GM21717 (cell line): Measurements from ENCODE around the gene COL27A1.

ENCODE experiments used
- ATAC-seq: cut with Tn5 transposase; IDR thresholded peaks from one replicate; pipeline ENCODE4 v1.9.1; 2021; ENCODE audit warnings: mild to moderate bottlenecking, moderate library complexity; ENCODE audit not compliant: unreplicated experiment

The COL27A1 gene

DNA sequence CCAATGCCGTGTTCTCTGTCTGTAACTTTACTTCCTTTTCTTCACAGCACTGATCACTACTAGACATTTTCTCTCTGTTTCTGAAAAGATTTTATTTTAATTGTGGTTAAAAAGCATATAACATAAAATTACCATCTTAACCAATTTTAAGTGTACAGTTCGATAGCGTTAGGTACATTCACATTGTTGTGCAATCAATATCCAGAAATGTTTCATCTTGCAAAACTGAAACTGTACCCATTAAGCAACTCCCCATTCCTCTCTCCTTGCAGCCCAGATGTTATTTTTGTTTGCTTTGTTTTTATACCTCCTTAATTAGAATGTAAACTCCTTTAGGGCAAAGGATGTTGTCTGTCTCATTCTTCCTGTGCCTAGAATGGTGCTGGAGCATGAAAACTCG, 47.5 kb downstream of the COL27A1 start:
- ATAC-seq: no peak

DNA sequence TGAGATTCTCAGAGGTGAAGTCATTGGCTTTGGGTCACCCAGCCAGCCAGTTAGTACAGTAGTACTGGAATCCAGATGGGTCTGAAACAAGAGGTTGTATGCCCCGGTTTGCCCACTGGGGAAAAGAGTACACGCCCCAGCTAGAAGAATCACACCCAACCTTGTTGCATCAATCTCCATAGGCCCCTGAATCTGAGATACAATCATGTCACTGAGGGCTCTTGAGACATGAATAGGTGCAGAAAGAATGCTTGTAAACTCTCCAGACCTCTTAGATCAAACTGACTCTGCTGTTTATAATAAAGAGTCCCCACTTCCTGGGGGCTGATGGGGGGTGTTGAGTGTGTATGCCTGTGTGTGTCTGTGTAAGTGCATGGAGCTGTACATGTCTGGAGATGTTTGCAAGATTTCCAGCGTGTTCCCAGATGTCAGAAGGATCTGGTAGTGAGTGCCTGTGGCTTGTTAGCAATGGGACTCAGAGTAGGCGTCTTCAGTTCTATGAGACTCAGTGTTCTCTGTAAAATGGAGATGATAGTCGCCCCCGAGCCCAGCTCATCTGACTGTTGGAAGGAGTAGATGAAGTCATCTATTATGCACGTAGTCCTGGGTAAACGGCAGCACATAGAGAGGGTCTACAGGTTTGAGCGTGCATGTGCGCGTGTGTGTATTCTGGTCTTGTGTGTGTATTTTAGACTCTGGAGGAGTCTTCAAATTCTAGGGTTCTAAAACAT, 48.2 kb downstream of the COL27A1 start:
- ATAC-seq: no peak

DNA sequence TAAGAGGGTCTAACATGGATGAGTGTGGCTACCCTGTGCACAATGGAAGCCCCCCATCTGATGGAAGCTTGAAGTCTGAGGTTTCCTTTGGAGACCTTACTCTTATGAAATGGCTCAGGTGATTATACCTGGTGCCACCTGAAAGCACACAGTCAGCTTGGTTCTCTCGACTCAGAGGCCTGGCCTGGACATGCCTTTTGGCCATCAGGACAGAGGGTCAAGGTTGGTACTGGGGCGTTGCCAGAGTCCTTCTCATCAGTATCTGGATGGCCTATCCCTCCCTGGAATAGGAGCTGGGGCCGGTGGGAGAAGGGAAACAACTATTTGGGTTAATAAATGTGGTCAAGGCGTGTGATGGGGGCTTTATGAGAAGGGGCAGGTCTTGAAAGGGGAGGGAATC, 48.9 kb downstream of the COL27A1 start:
- ATAC-seq: no peak

DNA sequence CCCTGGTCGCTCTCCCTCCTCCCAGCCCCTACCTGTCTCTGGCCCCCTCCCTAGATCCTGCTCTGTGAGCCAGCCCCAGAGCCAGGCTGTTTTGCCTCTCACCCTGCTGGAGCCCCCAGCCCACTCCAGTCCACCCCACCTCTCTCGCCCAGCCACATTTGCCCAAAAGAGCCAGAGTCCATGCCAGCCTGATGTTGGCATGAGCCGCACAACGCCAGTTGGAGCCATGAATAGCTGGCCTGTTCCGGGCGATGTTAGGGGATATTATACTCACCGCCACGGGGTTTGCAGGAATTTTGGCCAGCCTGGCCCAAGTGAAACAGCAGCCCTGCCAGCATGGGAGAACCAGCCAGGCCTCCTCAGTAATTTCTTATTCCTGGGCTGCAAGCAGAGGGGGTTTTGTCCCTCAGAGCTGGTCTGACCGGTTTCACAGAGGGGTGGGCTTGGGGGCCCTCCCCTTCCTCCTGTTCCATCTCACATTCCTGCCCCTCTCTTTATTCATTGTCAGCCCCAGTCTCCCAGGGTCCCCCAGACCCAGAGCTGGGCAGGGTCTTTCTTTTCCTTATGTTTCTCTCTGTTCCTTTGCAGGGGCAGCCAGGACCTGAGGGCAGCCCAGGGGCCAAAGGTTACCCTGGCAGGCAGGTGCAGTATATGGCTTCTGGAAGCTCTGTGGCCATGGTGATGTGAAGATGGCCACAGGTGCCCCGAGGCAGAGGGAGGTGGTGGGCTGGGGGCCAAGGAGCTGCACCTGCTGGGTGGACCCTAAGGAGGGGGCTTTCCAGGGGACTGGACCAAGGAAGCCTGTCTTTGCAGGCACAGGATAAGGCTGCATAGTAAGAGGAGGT, 50.1 kb downstream of the COL27A1 start:
- ATAC-seq: no peak

DNA sequence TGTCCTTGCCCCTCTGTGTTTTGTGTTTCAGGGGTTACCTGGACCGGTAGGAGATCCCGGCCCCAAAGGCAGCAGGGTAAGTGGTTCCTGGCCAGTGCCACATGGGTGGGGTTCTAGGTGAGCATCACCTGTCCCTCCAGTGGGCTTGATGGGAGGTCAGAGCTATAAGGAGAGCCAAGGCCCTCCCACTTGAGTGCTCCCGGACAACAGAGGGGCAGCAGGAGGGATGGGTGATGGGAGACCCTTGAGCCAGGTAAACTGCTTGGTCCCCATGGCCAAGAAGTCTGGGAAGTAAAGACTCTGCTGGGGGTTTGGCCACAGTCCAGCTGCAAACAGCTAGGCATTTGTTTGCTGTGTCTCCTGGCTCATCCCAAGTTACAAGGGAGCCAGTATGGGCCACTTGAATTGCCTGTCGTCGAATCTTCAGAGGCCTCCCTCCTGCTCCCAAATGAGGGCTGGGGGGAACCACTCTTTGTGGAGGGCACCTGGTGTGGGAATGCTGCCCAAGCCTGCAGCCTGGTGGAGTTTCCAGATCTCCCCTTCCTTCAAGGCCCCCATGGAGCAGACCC, 51.0 kb downstream of the COL27A1 start:
- ATAC-seq: no peak

DNA sequence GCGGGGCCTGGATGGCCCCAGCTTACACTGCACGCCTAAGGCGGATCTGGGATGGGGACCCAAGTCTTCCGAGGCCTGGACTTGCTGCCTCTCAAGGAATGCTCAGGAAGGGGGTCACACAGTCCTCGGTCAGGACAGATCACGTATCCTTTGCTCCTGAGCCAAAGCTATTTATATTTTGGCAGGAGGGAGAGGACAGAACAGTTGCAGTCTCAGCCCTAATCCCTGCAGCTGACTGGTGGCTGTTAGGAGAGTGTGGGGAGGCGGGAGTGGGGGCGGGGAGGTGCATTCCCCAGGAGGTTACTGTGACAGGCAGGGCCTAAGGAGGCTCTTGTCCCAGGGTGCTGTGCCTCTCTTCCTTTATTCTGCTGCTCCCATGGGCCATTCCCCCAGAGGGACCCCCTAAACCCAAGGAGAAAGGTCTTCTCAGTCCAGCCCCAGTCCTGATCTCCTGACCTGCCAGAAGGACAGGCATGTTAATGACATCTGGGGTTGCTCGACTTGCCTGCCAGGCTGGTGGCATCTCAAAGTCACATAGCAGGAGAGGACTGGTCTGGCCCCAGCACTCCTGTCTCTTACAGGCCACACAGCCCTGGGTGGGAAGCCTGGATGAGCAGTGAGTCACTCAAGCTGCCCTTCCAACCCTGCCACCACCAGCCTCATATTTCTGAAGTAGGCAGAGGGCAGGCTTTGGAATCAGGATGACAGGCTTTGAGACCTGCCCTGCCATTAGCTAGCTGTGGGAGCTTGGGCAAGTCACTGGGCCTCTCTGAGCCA, 51.9 kb downstream of the COL27A1 start:
- ATAC-seq: no peak

DNA sequence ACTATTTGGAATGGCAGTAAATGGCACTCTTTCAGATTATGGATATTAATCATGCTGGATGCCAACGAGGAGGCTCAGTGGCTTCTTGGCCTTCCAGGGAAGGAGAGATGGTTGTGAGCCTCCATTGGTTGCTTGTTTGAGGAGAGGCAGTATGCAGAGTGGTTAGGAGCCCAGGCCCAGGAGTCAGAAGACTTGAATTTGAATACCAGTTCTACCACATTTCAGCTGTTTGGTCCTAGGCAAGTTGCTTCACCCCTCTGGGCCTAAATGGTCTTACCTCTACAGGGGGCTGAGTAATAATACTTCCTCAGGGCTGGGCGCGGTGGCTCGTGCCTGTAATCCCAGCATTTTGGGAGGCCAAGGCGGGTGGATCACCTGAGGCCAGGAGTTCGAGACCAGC, 52.5 kb downstream of the COL27A1 start:
- no peak for ATAC-seq

DNA sequence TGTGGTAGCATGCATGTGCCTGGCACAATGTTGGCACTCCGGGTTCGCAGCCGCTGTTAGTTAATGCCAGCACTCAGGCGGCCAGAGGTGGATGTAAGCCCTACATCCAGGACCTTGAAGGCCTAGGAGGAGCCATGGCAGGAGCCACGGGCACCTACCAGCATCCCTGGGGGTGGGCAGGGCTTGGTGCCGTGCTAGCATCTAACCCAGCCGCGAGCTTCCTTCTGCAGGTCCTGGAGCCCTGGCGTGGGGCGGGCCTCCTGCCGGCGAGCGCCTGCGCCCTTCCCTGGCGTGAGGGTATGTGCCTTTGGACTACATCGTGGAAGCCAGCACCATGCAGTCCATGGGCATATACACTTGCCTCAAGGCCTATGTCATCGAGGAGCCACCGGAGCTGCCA, 53.8 kb downstream of the COL27A1 start:
- ATAC-seq: no peak

DNA sequence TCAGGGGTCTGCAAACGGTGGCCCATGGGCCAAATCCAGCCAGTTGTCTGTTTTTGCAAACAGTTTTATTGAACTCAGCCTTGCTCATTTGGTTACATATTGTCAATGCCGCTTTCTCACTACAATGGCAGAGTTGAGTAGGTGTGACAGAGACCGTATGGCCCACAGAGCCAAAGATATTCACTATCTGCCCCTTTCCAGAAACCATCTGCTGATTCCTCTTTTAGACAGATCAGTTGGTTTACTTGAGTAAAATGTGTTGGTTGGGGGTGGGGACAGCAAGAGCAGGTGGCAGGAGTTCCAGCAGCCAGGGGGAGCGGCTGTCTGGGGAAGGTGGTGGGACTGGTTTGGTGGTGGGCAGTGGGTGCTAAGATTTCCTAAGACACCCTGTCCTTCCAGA, 54.8 kb downstream of the COL27A1 start:
- ATAC-seq: no peak

DNA sequence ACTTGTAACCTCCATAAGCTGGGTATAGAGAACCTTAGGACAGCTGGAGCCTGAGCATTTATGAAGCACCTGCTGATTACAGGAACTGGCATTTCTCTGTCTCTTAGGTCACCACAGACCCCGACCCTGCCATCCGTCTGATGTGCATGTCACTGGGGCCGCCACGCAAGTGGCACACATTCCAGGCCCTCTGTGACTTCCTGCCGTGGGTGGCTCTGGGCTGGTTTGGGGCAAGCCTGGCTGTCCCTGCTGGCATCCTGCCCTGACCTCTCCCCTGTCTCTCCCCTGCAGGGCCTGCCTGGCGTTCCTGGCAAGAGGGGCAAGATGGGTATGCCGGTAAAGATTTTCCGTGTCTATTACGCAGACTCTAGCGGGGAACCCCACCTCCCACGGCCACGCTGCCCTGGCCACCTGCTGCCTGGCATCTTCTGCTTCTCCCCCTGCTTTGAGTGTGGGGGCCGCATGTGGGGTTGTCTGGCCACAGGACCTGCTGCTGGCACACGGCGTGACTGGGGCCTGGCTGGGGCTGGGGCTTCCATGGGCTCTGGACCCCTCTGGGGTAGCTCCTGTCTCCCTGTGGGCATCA, 55.4 kb downstream of the COL27A1 start:
- ATAC-seq: no peak

DNA sequence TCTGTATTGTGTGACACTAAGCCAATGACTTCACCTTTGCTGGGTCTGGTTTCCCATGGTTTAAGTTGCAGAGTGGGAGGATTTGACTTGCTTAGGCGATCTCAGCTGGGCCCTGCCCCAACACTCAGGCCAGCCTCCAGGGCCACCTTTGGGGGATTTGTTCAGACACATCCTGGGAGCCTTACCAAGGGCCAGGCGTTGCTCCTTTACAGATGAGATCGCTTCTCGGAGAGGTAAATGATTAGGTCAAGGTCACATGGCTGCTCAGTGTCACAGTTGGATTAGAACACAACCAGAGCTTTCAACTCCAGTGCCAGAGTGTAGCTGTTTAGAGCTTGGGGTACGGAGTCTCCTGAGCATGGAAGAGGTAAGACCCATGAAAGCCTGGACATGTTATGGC, 57.5 kb downstream of the COL27A1 start:
- no peak for ATAC-seq

DNA sequence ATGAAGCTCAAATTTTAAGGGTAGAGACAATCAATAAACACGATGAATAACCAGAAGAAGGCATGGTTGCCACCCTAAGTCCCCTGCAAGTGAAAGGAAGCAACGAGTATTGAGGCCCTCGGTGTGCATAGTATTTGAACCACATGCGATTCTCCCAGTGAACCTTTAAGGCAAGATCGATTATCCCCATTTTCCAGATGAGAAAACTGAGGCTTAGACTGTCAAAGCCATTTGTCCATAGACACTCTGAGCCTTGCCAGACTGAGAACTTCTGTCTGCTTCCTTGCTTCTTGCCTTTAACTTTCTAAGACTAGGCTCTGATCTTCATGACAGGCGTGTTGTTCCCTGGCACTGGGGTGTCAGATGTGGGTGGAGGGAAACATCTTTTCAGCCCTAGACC, 58.2 kb downstream of the COL27A1 start:
- ATAC-seq: no peak

DNA sequence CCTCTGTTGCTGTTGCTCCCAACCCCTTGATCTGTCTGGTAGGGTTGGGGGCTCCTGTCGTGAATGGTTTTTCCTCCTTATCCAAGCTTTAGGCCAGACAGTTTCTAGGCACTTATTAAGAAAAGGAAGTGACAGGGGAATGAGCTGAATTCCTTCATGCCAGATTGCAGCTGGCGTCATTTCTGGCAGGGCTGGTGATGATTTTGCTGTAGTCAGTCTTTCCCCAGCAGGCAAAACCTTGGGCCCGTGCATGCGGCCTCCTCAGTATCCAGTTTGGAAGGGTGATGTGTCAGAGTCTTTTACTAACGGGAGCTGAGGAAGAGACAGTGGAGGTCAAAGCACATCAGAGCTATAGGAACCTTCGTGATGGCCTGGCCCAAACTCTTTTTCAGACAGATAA, 58.8 kb downstream of the COL27A1 start:
- no peak for ATAC-seq

DNA sequence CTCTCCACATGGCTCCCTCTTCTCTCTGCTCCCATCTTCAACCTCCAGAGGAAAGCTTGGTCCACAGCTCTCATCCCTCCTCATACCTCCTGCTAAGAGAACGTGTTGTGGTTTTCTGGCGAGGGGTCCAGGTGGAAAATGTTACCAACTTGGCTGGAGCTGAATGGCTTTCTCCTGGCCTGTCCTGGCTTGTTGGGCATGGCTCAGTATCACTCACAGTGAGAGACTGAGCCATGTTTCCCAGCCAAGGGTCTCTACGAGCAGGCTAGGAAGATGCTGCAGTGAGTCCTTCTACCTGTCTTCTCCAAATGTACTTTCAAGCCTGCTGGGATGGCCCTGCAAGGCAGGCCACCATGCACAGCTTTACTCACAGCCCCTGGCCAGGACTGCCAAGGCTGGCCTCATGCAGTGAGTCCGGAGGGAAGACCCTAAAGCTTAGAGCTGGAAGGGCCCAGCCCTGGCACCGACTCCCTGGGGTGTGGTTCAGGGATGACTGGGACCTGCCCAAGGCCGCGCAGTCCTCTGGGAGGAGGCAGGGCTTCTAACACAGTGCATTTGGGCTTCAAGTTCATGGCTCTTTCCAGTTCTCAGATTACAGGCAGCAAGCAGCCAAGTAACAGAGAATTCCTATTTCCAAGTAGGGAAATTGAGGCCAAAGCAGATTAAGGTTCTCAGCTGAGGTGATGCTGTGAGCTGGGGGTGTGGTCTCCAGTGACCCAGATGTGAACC, 59.5 kb downstream of the COL27A1 start:
- ATAC-seq: no peak

DNA sequence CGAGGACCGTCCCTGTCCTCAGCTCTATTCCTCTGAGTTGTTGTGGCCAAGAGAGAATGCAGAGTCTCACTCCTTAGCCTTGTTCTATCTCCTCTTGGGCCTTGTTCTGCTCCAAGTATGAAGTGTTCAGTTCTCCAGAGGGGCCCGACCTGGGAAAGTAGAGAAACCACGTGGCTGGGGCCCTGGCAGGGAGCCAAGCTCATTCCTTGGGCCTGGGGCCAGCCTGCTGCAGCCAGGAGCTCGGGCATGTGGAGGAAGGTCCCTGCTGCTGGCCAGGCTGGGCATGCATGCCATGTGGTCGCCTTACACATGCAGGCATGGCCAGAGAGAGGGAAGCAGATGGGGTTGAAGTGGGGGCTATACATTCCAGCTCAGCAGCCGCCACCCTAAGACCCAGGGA, 60.7 kb downstream of the COL27A1 start:
- ATAC-seq: no peak

DNA sequence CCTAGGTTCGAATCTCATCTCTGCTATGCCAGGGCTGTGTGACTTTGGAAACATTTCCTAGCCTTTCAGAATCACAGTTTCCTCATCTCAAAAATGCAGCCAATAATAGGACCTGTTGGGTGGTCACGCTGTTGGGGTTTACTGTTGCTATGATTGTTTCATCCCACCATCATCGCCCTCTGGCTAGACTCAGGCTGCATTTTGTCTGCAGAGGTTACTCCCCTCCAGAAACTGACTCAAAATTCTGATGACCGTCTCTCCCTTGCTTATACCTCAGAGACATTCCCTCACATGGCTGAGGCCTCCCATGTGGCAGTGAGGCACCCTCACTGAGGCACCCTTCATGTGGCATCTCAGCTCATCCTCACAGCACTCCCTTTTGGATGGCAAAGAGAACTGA, 61.6 kb downstream of the COL27A1 start:
- ATAC-seq: no peak

DNA sequence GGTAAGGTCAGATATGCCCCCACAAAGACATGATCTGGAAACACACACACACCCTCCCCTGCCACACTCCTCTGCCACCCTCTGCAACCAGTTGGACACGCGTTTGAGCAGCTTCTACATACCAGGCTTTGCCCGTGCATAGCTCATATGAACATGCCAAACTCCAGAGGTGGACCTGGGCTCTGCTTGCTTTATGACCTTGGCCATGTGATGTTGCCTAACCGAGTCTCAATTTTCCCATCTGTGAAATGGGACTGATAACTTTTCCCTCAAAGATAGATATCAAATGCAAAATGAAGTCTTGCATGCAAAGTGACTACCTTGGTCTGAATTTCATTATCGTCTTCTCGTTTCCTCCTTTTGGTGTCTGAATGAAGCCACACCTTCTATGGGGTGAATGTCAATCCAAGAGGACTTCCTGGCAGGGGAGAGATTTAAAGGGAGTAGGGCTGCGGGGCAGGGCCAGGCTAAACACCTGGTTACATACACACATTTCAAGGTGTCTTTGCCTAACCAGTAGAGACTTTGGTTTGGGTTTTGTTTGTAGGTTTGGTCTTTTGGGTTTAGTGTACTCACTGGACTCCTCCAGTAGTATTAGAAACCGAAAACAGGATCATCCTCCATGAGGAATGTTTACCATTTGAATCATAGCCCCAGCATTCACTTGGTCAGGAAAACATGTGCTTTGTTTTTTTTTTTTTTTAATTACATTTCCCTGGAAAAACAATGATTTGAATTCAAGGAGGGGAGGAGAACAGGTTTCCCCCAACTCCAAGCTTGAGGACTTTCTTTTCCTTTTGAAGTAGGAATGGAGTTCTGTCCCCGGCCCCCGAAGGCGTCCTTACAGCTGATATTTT, 63.2 kb downstream of the COL27A1 start:
- no peak for ATAC-seq

DNA sequence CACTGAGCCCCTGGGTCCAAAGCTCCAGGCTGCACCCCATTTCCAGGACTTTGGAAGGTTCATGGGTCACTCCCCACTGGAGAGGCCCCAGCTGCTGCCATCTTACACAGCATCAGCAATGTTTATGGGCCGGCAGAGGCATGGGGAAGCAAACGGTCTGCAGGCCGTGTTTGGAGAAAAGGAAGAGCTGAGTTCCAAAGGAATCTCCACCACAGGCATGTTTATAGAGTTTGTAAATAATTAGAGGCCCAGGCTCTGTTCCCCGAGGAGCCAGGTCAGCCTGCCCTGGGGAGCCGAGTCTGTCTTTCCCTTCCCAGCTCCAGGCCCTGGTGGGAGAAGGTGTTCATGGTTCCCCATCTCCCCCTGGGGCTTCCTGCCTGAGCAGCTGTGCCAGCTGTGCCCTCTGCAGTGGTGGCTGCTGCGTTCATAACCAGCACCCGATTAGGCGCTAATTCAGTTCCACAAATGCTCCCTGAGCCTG, 64.8 kb downstream of the COL27A1 start:
- ATAC-seq: no peak
